ENCODE data around the gene RMDN2. TPM values are rescaled to one million over a fixed set of nuclear protein-coding genes. Genes with fewer than 3 reads are reported as not detected.

RMDN2 gene, protein sequence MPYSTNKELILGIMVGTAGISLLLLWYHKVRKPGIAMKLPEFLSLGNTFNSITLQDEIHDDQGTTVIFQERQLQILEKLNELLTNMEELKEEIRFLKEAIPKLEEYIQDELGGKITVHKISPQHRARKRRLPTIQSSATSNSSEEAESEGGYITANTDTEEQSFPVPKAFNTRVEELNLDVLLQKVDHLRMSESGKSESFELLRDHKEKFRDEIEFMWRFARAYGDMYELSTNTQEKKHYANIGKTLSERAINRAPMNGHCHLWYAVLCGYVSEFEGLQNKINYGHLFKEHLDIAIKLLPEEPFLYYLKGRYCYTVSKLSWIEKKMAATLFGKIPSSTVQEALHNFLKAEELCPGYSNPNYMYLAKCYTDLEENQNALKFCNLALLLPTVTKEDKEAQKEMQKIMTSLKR
- total RNA-seq (2022; extraction: Qiagen RNA extraction), result 3.8 to 5.6 TPM (median 5.2 TPM) in 5 replicates

DNA sequence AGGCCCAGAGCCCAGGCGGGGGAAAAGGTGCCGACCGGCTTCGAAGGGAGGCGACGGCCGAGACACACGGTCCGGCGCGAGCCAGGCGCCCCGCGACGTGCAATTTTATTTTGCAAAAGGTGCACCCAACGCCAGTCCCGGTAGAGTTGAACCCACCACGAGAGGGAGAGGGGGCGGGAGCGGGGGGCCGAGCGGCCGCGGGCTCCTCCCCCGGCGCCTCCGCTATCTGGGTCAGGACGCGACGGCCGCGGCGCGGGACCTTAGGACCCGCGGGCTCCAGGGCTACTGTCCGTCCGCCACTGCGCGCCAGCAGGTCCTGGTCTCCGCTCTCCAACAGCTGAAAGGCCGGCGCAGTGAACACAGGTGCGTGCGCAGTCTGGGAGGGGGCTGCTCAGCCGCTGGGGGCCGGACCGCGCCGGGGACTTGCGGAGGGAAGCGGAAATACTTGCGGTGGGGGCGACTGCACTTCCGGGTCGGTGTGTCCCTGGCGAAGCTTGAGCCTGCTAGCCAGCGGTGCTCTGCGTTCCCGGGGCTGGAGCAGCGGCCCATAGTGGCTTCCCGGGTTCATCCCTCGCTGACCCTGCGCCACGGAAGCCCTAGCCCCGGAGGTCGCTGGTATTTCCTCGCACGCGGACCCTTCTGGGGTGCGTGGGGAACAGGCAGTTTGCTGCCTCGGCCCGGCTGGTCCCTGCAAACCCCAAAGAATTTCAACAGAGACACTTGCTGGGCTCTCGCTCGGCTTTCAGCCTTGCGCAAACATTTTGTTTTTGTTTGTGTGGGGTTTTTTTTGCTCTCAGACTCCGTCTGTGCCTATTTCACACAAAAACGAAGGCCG lies at the start of gene RMDN2:
TSS of gene RMDN2 (plus strand) at position 225 of the 835 bp plus-strand sequence. CDS start 3,991 bp downstream, outside the sequence.

Other genes starting within 250 kb of the RMDN2 start
- 3.8 to 5.5 TPM (median 5.2 TPM) in 5 replicates for gene CYP1B1, start 150.9 kb downstream of the RMDN2 start, total RNA-seq (2022; extraction: Qiagen RNA extraction)